D341Med (cell line): ENCODE results near the gene PRKAG1.
A peak's percentile ranks its signal among the peaks of the same experiment; 100 is the strongest.

Experiments used
- DNase-seq: peaks from one replicate; pipeline ENCODE4 v3.0.0; 2012; ENCODE audit warnings: low spot score

Gene PRKAG1

DNA sequence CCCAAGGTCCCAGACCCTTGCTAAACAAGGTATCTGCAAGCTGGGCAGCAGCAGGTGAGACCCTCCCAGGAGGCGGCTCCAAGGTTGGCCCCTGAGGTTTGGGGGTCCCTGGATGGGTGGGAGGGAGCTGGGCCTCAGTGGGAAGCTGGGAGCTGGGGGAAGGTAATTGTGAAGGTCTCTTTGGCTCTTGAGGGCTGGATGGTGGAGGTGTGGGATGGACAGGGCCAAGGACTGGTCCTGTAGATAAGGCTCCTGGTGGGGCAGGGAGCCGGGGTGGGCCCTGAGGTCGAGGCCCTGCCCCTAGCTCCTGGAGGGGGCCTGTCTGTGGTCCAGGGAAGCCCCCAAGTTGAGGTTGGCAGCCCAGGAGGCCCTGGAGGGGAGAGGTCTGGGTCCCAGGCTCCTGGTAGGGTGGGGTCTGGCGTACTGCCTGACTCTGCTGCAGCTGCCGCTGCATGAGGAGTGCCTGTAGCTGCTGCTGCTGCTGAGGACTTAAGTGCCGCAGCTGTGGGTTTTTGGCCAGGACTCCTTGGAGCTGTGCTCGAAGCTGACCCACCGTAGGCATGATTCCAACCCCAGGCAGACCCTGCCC is 13.1 kb upstream of the PRKAG1 start:
- DNase-seq, result no peak

DNA sequence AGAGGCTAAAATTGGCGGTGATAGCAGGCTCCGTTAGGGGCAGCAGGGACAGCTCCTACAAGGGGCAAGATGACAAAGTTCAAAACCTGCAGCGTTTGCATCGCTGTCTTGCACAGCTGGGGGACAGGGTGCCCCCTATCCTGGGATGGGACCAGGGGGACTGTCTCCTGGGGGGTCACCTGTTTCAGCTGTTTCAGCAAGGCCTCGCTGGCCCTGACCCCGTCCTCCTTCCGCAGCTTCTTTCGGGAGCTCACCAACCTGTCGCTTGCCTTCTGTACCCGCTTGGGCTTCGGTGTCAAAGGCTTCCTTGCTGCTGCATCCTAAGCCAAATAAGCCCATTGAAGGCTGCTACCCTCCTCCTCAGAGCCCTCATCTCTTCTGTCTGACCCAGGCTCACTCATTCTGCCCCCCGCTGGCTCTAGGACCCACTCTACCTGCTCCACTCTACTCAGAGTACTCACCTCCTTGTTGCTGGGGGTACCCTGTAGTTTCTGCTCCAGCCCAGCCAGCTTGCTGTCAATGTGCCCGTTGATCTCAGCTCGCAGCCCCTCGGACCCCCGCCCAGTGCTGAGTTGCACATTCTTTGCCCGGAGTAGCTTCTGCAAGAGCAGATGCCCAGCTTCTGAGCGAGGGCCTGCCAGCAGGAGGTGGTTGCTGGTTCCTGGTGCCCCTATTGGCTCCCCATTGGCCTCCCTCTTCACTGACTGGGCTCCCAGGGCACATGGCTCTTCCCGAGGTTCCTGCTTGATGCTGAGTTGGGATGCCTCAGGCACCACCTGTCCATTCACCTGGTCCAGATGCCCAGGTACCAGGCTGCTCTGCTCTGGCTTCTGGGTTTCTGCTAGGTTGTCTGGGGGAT is 12.4 kb upstream of the PRKAG1 start:
- no peak for DNase-seq

DNA sequence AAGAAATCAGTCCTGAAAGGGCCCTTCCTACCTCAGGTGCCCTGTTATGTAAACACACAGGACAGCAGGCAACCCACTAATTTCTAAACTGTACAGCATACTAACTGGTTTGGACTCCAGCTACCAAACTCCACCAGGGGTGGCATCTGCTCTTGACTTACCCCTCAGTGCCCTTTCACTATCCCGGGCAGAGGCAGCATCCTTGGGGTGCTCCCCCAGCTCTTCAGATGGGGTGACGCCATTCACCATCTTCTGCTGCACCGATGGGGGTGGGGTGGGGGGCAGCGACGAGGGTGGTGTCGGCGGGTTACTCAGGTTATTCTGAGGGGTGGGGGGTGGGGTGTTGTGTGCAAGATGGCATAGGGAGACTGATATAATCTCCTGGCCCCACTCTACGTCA is 11.5 kb upstream of the PRKAG1 start:
- no peak for DNase-seq

DNA sequence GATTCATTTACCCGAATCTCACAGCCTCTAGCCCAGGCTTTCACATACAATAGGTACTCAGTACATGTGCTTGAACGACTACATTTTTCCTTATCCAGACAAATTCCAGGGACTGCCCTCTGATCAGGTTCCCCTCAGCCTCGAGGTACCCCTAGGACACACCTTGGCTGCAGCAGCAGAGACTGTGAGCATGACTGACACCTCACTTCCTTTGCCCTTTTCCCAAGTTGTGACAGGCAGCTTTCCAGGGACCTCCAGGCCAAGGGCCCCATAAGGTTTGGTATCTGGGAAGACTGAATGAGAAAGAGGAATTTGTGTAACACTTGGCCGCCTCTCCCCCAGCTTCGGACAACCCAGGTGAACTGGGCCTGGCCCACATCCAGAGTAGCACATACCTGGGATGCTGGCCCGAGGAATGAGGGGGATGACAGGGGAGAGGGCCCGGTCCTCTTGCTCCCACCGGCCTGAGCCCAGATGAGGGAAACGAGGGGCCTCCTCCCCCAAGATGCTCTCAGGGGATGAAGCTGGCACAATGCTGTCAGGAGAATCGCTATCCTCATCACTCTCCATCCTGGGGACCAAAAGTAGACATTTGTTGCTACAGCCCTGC is 10.2 kb upstream of the PRKAG1 start:
- DNase-seq, result no peak

DNA sequence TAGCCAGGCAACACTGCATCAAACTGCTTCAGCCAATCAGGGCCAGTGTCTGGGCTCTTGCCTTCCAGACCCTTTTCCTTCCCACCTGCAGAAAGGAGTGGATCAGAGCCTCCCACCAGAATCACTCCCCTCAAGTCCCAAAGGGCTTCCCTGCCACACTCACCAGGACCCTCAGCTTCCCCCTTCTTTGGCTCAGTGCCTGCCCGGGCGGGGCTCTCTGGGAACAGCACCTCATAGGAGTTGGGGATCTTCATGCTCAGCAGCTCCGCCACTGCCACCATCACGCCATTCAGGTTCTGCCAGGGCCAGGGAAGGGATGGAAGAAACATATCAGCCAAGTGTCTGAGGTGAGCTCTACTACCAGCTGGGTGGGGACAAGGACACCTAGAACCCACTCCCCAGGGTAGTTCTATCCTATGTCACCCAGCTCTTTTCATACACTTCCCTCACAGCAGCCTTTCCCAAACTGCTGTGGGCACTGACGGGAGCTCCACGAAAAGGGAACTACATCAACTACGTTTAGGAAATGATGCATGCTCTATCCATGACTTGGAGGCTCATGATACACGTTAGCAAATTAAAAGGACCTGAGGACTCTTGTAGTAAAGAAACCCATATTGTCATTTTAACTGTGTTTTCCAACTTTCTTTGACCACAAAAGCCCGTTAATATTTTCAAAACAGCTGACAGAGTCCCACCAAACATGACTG is 9.4 kb upstream of the PRKAG1 start:
- DNase-seq, result no peak

DNA sequence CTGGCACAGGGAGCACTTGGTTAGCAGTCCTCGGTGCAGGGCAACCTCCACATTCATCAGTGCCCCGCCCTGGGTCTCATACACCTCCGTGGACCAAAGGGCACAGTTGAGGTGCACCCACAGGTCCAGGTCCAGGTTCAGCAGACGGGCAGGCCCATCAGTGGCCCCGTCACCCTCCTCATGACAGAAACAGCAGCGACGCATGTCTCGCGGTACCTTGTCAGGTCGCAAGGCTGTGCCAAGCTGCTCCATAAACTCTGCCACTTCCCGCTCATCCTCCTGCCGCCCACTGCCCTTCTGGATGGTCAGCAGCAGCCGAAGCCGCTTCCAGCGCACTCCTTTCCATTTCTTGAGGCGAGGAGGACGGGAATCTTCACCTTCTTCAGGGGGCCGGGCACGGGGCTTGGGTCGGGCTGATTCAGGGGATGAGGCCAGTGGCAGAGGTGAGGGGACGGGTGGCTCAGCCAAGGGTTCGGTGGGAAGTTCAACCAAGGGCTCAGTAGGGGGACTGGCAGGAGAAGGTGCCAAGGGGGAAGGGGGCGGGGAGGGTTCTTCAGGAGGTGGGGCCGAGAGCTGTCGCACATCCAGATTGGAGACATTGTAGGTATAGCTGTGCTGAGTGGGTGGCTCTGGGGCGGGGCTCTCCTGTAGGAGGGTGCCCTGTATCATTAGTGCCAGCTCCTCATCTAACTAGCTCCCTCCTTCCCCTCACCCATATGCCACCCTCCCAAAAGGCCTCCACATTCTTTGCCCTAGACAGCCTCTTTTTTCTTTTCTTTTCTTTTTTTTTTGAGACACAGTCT is 8.3 kb upstream of the PRKAG1 start:
- DNase-seq, result peak; percentile 26

DNA sequence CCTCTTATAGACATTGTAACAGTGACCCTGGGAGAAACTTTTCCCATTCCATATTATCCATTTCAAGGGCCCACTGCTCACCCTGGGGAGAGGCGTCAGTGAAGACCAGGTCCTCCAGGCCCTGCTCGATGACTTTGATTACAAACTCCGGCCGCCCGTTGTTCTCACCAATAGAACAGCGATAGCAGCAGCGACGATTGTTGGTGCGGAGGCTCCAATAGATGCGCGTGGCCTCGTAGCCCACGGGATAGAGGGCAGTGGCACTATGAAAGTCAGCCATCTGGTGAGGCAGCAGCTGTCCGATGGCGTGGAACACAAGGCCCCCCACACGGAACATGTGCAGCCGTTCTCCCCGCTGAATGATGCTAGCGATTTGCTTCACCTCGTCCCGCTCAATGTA is 7.5 kb upstream of the PRKAG1 start:
- DNase-seq, result no peak

DNA sequence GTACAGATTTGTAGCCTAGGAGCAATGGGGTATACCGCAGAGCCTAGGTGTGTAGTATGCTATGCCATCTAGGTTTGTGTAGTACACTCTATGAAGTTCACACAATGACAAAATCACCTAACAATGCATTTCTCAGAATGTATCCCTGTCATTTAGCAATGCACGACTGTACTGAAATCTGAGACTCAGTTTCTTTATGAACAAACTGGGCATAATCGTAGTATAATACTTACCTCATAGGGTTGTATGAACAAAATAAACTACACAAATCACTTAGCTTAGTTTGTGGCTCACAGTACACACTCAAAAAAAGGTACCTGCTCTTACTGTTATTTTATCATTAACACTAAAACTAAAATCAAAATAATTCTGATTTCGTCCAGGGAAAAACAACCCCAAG is 6.9 kb upstream of the PRKAG1 start:
- DNase-seq, result no peak

DNA sequence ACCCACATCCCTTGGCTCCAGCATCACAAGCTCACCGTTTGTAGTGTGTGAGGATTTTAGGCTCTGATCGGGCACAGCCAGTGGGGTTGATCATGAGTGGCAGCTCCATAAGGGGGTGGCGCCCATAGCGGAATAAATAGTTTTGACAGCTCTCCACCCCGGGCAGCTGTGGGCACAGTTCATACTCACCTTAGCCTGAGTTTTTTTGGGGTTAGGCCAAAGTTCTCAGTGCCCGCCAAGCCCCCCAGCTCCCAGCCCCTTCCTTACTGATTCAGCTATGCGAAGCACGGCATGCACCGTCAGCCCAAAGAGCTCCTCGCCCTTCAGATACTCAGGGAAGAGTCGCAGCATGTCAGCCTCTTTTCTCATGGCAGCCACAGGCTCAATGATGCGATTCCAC is 6.0 kb upstream of the PRKAG1 start:
- no peak for DNase-seq

DNA sequence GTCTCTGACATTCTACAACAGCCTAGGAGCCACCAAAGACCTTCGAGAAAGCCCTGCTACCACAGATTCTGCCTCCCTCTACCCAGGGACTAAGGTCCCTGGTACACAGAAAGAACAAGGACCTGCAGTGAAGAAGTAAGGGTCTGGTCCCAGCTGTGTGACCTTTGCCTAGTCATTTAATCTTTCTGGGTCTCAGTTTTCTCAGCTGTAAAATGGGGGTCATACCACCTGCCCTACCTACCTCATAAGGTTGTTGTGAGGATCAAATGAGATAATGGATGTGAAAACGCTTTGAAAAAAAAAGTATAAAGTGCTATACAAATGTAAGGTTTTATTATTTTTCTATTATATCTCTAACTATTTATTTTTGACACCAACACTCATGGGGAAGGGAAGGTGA is 5.2 kb upstream of the PRKAG1 start:
- DNase-seq, result no peak

DNA sequence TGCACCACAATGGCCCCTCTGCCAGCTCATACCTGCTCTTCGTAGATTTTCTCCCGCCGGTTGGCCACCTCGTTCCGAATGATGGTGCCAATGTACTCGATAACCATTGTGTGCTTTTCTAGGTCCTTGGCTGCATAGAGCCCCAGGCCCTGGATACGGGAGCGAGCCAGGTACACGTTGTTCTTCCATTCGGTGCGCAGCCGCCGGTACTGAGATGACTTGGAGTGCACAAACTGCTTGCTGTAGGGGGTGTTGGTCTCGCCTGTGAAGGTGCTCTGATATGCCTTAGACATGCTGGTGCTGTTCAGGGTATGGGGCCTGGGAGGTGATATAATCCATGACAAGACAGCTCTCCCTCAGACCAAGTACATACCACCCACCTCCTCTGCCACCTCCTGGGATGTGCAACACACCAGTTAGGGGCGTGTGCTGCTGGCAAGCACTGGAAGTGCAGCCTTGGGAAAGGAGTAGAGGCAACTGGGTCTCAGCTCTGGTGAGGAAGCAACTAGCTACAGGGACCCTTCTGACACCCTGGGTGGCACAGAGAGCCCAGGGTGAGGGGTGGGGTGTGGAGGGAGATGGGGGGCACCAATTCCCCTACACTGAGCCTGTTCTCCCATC is 4.1 kb upstream of the PRKAG1 start:
- DNase-seq, result peak; percentile 29

DNA sequence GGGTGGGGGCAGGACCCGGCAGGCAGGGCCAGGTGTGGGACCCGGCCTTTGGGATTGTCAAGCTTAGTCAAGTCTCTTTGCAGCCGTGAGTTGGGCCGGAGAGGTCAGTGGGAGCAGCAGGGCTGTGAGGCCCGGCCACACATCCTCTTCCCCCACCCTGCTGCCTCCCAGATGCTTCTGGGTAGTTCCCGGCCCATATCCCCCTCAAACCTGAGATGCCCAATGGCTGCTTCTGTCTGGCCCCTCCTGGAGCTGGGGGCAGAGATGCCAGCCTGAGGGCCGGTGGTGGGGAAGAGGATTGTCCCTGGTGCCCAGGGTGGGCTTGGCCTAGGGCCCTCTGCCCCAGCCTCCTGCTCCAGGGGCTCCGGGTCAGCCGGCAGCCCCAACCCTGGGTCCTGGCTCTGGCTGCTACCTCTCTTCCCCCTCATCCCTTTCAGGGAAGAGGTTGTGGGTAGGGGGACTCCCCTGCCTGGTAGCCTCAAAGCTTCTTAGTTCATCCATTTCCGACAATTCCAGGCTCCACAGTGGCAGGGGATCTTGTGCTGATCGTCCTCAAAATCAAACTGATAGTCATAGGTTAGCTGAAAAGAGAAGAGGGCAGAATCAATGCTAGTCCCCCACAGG is 2.8 kb upstream of the PRKAG1 start:
- peak; percentile 28 for DNase-seq

DNA sequence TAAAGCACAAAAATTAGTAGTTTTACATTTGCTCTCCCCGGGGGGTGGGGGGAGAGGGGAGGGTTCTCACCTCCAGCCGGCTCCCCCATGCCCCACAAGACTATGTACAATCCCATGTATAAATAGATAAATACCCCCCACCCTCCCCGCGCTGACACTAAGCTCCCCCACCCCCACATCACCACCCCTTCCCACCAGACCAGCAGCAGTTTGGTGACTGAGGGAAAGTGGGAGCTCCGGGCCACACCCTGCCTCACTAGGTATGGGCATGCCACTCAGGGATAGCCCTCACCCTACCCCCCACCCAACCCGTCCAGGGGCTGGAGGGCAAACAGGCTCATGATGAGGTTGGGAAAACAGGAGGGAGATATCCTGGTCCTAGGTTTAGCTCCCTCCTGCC is 1.9 kb upstream of the PRKAG1 start:
- DNase-seq, result peak; percentile 41

DNA sequence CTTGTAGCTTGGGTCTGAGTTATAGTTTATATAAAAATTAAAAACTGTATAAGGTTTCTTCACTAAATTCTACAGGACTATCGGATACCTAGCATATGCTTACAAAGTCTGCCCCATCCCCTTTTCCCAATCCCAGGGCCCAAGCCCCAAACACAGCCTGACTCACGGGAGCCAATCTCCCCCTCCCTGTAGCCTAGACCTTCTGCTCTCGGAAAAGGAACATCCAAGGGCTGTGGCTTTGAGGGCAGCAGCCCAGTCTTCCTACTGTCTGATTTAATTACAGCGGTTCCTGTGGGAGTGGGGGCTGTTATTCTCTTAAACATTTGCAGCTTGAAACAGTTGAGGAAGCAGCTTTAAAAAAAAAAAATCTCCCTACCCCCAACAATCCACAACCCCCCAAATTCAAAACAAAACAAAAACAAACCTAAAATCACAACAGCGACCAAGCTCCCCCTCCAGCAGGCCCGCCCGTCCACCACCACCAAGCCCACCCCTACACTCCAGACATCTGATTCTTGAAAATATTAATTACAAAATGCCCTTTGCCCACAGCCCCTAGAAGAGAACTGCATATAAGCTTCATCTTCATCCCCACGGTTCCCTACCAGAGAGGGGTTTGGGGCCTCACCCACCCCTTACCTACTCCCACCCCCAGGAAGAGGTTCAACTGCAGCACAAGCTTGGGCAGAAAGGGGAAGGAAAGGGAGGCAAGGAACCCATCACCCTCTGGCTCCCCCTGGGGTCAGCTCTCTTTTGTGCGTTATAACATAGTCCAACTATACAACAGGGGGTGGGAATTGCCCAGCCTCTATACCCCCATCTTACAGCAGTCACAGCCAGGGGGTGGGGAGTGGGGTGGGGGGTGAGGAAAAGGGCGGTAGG is 1.1 kb upstream of the PRKAG1 start:
- DNase-seq, result peak; percentile 76

DNA sequence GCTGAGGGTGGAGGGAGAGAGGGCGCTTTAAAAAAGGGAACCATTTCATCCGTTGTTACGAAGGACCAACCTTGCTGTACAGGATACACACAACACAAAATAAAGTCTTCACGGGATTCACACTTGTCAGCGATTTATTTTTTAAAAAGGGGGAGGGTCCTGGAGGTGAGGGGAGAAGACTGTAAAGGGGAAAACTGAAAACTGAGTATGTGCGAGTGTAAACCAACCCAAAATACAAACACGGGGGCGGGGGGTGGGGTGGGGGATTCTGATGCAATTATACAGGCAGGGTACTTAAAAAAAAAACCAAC is 499 bp upstream of the PRKAG1 start:
- DNase-seq, result no peak

DNA sequence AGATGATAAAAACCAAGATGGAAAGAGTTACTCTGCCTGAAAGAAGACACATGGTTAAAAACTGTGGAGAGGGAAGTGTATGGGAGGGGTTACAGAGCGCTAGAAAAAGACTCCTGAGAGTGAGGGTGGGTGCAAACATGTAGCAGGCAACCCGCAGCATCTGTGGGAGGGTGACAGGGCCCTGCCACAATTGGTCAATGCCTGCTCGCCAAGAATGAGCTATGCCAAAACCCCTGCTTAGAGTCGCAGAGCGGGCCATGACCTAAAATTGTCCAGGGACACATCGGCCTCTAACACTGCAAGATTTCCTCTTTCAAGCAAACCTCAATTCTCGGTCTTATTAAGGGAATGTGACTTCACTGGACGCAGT is 700 bp downstream of the PRKAG1 start:
- DNase-seq, result peak; percentile 50

DNA sequence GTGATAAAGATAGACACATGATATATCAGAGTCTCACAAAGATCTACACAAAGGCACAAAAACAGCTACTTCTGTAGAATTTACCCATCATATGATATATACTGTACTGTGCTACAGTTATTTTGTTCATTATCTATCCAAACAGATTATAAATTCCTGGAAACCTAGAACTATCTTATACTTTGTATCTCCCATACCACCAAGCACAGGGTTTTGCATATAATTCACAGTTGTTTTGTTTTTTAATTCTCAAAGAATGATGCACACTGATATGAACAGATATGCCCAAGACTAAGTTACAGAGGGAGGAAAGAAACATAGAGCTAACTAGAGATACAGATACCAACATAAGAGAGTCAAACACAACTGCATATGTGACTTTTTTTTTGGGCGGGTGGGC is 3.4 kb downstream of the PRKAG1 start:
- DNase-seq, result no peak

DNA sequence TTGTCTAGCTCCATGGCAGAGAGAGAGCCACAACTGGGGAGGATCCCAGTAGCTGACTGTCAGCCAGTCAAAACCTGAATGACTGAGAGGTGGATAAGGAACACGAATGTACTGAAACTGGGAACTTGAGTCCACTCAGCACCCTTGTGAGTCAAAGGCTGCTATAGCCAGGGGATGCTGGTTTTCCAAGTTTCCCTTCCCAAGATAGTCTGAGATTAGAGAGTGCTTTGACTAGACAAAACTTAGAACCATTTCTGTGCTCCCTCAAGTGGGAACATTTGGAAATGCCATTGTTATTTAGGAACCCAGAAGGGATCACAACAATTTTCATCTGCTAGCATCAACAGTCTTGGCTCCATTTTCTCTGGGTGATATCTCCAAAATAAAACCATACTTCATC is 4.0 kb downstream of the PRKAG1 start:
- DNase-seq, result no peak

DNA sequence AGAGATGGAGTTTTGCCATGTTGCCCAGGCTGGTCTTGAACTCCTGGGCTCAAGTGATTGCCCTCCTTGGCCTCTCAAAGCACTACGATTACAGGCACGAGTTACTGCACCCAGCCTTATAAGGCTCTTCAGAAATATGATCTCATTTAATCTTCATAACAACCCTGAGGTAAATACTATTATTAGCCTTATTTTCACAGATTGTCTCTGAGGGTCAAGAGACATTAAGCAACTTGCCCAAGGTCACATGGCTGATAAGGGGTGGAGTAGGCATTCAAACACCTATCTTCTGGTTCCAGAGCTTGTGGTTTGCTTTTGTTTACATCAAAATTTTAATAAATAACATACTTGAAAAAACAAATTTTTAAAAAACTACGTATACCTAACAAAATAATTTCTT is 5.1 kb downstream of the PRKAG1 start:
- no peak for DNase-seq

DNA sequence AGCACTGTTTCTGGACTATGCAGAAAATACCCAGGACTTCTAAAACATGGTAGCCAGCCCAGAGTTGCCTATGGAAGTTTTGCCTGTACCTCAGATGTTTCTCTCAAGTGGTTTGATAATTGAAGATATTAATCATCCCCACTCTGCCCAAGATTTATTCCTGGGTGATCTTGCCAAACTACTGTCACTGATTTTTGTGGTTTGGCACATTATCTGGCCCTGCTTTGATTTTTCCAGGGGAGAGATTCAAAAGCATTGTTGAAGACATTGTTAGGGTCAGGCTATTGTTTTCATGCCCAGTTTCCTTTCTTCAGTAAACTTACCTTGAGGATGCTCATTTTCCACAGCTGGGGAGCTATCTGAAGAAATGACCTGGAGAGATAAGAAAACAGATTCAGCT is 5.8 kb downstream of the PRKAG1 start:
- DNase-seq, result no peak
